ENCODE data around the gene NDUFA8.

The NDUFA8 gene

DNA sequence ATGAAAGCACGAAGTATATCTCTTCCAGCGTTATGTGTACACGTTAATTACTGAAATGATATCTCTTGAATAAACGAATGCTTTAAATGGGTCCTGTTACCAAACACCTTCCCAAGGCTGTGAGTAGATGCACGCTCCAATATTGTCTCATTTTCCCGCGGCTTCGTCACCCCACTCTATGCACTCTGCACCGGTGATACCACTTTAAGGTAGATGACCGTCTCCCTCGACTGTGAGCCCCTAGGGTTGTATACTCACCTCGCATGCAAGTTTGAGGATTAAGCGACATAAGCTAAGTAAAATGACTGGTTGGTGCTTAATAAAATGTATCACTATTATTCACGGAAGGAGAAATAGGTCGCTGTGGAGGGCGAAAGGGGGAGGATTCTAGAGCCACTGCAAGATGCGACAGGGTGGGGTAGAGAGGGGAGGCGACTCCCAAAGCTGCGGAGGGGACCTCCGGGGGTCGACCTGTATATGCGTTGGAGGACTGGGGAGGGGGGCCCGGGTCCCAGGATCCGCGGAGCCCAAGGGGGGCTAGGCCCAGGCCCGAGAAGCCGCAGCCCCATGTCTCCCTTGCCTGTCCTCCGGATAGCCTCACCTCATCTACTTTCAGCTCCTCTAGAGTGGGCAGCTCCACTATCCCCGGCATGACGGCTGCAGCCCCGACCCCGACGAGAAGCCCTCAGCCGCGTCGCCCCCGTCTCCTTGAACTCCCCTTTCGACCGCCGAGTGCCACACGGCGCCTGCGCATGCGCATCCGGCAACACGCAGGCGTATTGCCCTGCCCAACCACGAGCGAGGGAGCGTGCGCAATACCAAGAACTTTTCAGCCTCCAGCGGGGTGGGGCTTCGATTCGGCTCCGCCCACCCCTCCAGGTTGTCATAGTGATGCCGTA, at the start of gene NDUFA8, which contains the start of gene MORN5:
TSS of gene NDUFA8 (minus strand) at position 754 of the 899 bp plus-strand sequence. CDS start at position 652, 102 bp downstream.
TSS of gene MORN5 (plus strand) at position 883 of the 899 bp plus-strand sequence. CDS start 65 bp downstream, outside the sequence.
- Histone ChIP-seq H3K4me3 (ENCODE audit: low read length) (peak within 1 kb of the TSS; percentile 75), H3K9ac (ENCODE audit: low read length) (peak within 1 kb of the TSS; percentile 96), H3K27me3 (ENCODE audit: control insufficient read depth, insufficient read depth, low read length) (peaks cover 3% of the 10 kb centered on the region), H3K4me1 (ENCODE audit: control insufficient read depth, insufficient read depth, low read length) (peaks cover 5% of the 10 kb centered on the region), H3K36me3 (ENCODE audit: control insufficient read depth, insufficient read depth, low read length) (no peaks in the 10 kb centered on the region), H3K9me3 (ENCODE audit: control insufficient read depth, low read length) (no peaks in the 10 kb centered on the region)

DNA sequence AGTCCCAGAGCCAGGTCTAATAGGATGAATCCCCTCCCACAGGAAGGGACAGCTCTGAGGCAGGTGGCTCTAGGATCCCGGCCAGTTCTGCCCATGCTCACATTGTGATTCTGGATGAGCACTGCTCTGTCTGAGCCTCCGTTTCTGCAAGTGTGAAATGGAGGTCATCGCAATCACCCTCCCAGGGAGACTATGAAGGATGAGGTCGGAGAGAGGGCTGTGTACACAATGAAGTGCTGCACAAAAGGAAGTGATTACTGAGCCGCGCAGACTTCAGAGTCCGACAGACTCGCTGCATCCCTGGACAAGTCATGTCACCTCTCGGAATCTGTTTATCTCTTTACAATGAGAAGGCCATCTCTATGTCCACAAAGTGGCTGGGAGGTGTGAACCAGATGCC, 47.5 kb upstream of the NDUFA8 start:
- Histone ChIP-seq H3K27me3 (ENCODE audit: control insufficient read depth, insufficient read depth, low read length) (peaks cover 39% of the 10 kb centered on the region), H3K4me3 (ENCODE audit: low read length) (no peak overlapping the region), H3K9me3 (ENCODE audit: control insufficient read depth, low read length) (no peaks in the 10 kb centered on the region)

DNA sequence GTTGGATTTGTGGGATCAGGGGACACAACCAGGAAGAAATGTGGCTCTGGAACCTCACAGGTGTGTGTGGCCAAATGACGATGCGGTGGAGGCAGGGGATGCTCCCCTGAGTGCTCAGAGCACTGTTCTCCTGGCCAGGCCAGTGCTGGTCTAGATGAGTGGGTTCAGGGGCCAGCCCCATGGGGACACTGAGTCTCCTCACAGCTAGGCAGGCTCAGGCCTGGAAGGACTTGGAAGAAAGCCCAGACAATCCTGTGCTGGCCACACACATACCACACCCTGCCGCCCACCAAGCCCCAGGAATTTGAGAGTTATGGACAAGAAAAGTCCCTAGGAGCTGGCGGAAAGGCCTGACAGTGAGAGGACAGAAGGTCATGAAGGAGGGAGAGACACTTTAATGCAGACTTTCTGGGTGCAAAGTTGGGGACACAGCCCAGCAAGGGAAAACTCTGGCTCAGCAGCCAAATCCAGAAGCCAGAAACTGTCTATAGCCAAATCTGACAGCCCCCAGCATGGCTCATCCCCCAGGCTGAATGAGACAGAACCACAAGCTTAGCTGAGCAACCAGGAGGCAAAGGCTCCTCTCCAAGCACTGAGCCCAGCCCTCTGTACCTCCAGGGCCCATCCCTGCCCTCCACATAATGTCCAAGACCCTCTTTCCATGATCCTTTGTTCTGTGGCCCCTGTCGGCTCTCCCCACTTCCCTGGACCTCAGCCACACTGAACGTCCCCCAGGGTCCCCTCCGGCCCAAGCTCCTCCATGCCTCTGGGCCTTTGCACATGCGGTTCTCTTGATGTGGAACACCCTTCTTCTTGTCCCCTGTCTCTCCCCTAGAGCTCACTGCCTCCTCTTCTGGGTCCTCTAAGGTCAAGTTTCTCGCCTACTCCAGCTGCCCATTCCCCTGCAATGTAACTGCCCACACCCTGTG, 46.8 kb upstream of the NDUFA8 start:
- Histone ChIP-seq H3K4me1 (ENCODE audit: control insufficient read depth, insufficient read depth, low read length) (no peaks in the 10 kb centered on the region), H3K9ac (ENCODE audit: low read length) (no peak overlapping the region), H3K9me3 (ENCODE audit: control insufficient read depth, low read length) (no peaks in the 10 kb centered on the region)

More for the DNA sequence above, 47.5 kb upstream of the NDUFA8 start:
- H3K9ac ChIP-seq (ENCODE audit: low read length) = no peak overlapping the region
- H3K4me1 ChIP-seq (ENCODE audit: control insufficient read depth, insufficient read depth, low read length) = no peaks in the 10 kb centered on the region
- H3K36me3 ChIP-seq (ENCODE audit: control insufficient read depth, insufficient read depth, low read length) = no peaks in the 10 kb centered on the region

DNA sequence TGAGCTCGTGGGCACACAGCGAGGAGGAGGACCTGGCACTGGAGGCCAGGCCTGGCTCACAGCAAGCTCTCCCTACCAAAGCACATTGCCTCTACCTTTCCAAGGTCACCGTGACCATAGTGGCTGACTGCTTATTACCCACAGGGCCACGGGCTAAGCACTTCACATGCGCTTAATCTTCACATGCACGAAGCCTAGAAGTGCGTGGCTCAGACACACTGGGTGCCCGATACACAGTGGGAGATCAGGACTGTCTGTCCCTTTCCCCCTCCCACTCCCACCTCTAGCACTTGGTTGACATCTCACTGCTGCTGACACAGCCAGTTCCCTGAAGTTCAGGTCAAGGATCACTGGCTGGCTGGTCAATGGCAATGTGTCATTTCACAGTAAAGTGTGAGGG, 45.6 kb upstream of the NDUFA8 start:
- Histone ChIP-seq H3K4me1 (ENCODE audit: control insufficient read depth, insufficient read depth, low read length) (no peaks in the 10 kb centered on the region), H3K4me3 (ENCODE audit: low read length) (no peak overlapping the region), H3K36me3 (ENCODE audit: control insufficient read depth, insufficient read depth, low read length) (no peaks in the 10 kb centered on the region), H3K9me3 (ENCODE audit: control insufficient read depth, low read length) (no peaks in the 10 kb centered on the region), H3K27me3 (ENCODE audit: control insufficient read depth, insufficient read depth, low read length) (peaks cover 23% of the 10 kb centered on the region), H3K9ac (ENCODE audit: low read length) (no peak overlapping the region)

More for the DNA sequence above, 46.8 kb upstream of the NDUFA8 start:
- Histone ChIP-seq H3K4me3 (ENCODE audit: low read length) (no peak overlapping the region), H3K36me3 (ENCODE audit: control insufficient read depth, insufficient read depth, low read length) (no peaks in the 10 kb centered on the region), H3K27me3 (ENCODE audit: control insufficient read depth, insufficient read depth, low read length) (peaks cover 32% of the 10 kb centered on the region)

DNA sequence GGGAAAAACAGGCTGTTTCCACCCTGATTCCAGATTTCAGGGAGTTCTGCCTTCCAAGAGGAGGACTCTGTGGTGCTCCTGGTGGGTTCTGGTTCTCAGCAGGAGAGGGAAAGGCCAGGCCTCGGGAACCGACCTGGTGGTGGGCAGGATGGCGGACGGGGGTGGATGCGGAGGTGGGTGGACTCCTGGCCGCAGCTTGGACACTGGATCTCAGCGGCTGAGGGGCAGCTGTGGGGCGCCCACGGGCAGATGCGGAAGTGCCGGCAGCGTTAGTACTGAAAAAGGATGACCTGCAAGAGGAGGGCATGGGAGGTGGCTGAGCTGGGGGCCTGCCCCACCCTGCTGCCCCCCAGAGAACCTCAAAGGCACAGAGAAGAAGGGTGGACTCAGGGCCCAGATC, 44.9 kb upstream of the NDUFA8 start:
- Histone ChIP-seq H3K9me3 (ENCODE audit: control insufficient read depth, low read length) (no peaks in the 10 kb centered on the region), H3K36me3 (ENCODE audit: control insufficient read depth, insufficient read depth, low read length) (no peaks in the 10 kb centered on the region), H3K4me3 (ENCODE audit: low read length) (no peak overlapping the region), H3K4me1 (ENCODE audit: control insufficient read depth, insufficient read depth, low read length) (no peaks in the 10 kb centered on the region), H3K27me3 (ENCODE audit: control insufficient read depth, insufficient read depth, low read length) (peaks cover 21% of the 10 kb centered on the region), H3K9ac (ENCODE audit: low read length) (no peak overlapping the region)

DNA sequence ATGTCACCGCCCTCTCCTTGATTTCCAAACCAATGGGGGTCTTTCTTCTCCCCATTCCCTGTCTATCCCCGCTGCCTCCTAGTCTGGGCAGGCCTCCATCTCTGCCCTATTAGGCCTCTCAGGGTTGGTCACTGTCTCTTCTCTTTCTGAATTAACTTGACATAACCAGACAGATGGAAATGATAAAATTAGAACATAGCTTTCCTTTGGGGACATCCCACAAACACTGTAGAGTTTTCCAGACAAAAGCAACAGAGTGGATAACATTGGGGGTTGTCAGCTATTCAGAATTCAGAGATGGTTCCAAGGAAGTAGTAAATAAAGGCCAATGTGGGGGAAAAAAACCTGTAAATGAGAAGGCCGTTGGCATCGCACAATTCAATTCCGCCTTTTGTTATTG, 44.5 kb upstream of the NDUFA8 start:
- Histone ChIP-seq H3K36me3 (ENCODE audit: control insufficient read depth, insufficient read depth, low read length) (no peaks in the 10 kb centered on the region), H3K4me3 (ENCODE audit: low read length) (no peak overlapping the region), H3K9me3 (ENCODE audit: control insufficient read depth, low read length) (no peaks in the 10 kb centered on the region), H3K9ac (ENCODE audit: low read length) (no peak overlapping the region), H3K4me1 (ENCODE audit: control insufficient read depth, insufficient read depth, low read length) (no peaks in the 10 kb centered on the region), H3K27me3 (ENCODE audit: control insufficient read depth, insufficient read depth, low read length) (peaks cover 21% of the 10 kb centered on the region)

DNA sequence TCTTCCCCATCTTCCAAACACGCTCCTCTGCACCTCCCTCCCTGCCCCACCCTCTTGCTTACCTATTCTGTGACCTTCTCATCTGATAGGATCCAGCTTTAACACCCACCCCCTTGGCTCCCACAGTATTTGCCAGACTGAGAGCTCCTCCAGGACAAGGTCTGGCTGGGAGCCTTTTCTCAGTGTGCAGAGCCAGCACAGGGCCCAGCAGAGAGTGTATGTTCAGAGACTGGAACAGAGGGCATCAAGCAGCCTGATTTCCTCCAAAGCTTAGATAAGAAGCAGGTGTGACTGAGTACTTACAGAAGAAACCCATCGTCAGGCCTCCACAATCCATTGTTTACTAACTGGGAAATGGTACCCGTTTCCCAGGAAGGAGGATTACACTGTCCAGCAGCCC, 42.5 kb upstream of the NDUFA8 start:
- H3K4me1 ChIP-seq (ENCODE audit: control insufficient read depth, insufficient read depth, low read length) = no peaks in the 10 kb centered on the region

DNA sequence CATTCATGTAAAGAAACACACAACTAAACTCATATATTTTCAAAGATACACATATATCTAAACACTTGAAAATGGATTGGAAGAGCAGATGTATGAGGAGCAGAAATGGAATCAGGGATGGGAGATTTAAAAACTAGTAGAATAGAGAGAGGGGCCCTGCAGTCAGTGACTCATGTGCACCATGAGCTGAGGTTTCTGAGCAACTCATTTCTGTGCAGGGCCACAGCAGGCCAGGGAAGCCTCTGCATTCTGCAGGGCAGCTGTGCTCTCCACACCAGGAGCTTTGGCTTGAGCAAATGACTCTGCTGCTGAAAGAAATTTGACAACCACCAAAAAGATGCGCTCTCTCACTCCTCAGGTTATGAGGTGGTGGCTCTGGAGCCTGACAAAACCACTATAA, 42.1 kb upstream of the NDUFA8 start:
- Histone ChIP-seq H3K4me1 (ENCODE audit: control insufficient read depth, insufficient read depth, low read length) (no peaks in the 10 kb centered on the region), H3K27me3 (ENCODE audit: control insufficient read depth, insufficient read depth, low read length) (peaks cover 6% of the 10 kb centered on the region), H3K36me3 (ENCODE audit: control insufficient read depth, insufficient read depth, low read length) (no peaks in the 10 kb centered on the region), H3K4me3 (ENCODE audit: low read length) (no peak overlapping the region), H3K9me3 (ENCODE audit: control insufficient read depth, low read length) (no peaks in the 10 kb centered on the region), H3K9ac (ENCODE audit: low read length) (no peak overlapping the region)

More for the DNA sequence above, 42.5 kb upstream of the NDUFA8 start:
- Histone ChIP-seq H3K27me3 (ENCODE audit: control insufficient read depth, insufficient read depth, low read length) (peaks cover 11% of the 10 kb centered on the region), H3K36me3 (ENCODE audit: control insufficient read depth, insufficient read depth, low read length) (no peaks in the 10 kb centered on the region), H3K9me3 (ENCODE audit: control insufficient read depth, low read length) (no peaks in the 10 kb centered on the region), H3K4me3 (ENCODE audit: low read length) (no peak overlapping the region), H3K9ac (ENCODE audit: low read length) (no peak overlapping the region)

DNA sequence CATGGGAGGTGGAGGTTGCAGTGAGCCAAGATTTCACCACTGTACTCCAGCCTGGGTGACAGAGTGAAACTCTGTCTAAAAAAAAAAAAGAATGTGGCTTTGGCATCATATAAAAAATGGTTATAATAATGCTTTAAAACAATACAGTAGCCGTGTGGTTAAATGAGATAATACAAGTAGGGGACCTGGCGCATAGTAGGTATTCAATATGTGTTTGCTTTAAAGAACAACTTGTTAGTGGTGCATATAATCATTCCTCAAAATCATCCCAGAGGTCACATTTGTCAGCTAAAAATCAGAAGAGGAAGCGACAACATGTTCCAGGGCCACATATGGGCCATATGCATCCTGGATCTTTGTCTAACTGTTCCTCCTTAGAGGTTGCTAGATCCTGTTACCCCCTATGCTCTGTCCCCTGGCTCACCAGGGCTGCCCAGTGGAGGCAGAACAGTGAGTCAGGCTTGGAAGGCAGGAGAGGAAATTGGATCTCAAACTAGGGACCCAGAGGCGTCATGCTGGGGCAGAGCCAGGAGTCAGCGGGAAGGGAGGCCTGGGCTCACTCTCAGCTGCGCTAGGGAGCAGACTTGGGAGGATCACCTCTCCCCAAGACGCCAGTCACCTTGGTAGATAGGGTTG, 41.5 kb upstream of the NDUFA8 start:
- no peaks in the 10 kb centered on the region for H3K36me3 ChIP-seq (ENCODE audit: control insufficient read depth, insufficient read depth, low read length)
- no peak overlapping the region for H3K9ac ChIP-seq (ENCODE audit: low read length)
- H3K27me3 ChIP-seq (ENCODE audit: control insufficient read depth, insufficient read depth, low read length) = peaks cover 3% of the 10 kb centered on the region
- H3K4me1 ChIP-seq (ENCODE audit: control insufficient read depth, insufficient read depth, low read length) = no peaks in the 10 kb centered on the region
- no peaks in the 10 kb centered on the region for H3K9me3 ChIP-seq (ENCODE audit: control insufficient read depth, low read length)
- no peak overlapping the region for H3K4me3 ChIP-seq (ENCODE audit: low read length)

DNA sequence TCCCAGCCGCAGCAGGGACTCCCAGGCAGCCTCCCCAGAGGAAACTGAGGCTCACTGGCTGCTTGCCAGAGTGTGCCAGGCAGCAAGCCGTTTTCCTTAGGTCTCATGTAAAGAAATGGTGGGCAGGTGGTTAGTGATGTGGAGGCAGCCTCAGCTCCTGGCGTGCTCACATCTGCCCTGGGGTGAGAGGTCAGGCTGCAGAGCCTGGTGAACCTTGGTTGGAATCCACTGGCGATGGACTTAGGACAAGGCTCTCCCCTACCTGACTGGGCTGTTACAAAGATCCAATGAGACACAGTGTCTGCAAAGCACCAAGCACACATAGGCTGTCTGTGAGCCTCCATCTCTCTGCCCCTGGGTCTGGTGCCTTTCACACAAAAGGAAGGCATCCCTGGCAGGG, 38.3 kb upstream of the NDUFA8 start:
- Histone ChIP-seq H3K36me3 (ENCODE audit: control insufficient read depth, insufficient read depth, low read length) (no peaks in the 10 kb centered on the region), H3K4me1 (ENCODE audit: control insufficient read depth, insufficient read depth, low read length) (peaks cover 2% of the 10 kb centered on the region), H3K9ac (ENCODE audit: low read length) (no peak overlapping the region), H3K27me3 (ENCODE audit: control insufficient read depth, insufficient read depth, low read length) (no peaks in the 10 kb centered on the region), H3K9me3 (ENCODE audit: control insufficient read depth, low read length) (no peaks in the 10 kb centered on the region), H3K4me3 (ENCODE audit: low read length) (no peak overlapping the region)

DNA sequence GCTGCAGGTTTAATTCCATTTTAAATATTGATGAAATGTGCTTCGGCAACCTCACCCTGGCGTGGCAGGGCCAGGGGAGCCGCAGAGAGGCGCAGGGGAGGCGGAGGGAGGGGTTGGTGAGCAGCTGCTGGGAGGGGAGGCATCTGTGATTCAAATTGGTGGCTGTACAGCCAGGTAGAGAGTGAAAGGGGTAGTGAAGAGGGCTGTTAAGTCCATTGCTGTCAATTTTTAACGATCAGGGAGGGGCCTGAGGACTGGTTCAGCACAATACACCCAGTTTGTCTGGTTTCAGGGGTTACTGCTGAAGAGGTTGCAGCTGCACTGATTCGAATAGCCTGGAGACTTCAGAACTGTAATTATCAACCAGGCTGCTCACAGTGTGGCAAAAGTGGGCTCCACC, 37.8 kb upstream of the NDUFA8 start:
- Histone ChIP-seq H3K4me1 (ENCODE audit: control insufficient read depth, insufficient read depth, low read length) (peaks cover 6% of the 10 kb centered on the region), H3K36me3 (ENCODE audit: control insufficient read depth, insufficient read depth, low read length) (no peaks in the 10 kb centered on the region), H3K27me3 (ENCODE audit: control insufficient read depth, insufficient read depth, low read length) (no peaks in the 10 kb centered on the region), H3K4me3 (ENCODE audit: low read length) (no peak overlapping the region), H3K9me3 (ENCODE audit: control insufficient read depth, low read length) (no peaks in the 10 kb centered on the region), H3K9ac (ENCODE audit: low read length) (no peak overlapping the region)

Measured in mucosa of stomach (tissue), 1 donor.